Lung (tissue), 16 donors: ENCODE measurements around the gene TARBP2. TPM values are rescaled to one million over a fixed set of nuclear protein-coding genes. Genes with fewer than 3 reads are reported as not detected.

Source experiments
- ATAC-seq: fragments of 200-7000 bp; cut with Tn5 transposase; one replicate; pipeline ENCODE4 v1.9.1; 2020; ENCODE audit warnings: moderate number of reproducible peaks; ENCODE audit not compliant: insufficient read depth, low FRiP score
- DNase-seq, 3 donors: peaks; one replicate each; pipeline ENCODE4 v3.0.0-alpha.2; 2013 to 2017
- H3K27ac ChIP-seq, 2 donors: one replicate each; pipeline ENCODE4 v1.5.1; 2013; ENCODE audit warnings: mild to moderate bottlenecking in 2 of 2, moderate library complexity in 2 of 2, control low read depth in 1 of 2, inconsistent platforms in 1 of 2, low read depth in 1 of 2, low read length in 1 of 2
- H3K27me3 ChIP-seq, 3 donors: one replicate each; pipeline ENCODE4 v1.5.1; 2013; ENCODE audit warnings: low read length in 2 of 3; ENCODE audit not compliant: control insufficient read depth in 3 of 3, insufficient read depth in 3 of 3
- H3K36me3 ChIP-seq, 4 donors: one replicate each; pipeline ENCODE4 v1.5.1; 2013; ENCODE audit warnings: low read length in 4 of 4, mild to moderate bottlenecking in 1 of 4, moderate library complexity in 1 of 4; ENCODE audit not compliant: control insufficient read depth in 4 of 4, insufficient read depth in 4 of 4
- H3K4me1 ChIP-seq, 5 donors: one replicate each; pipeline ENCODE4 v1.5.1; 2013; ENCODE audit warnings: low read length in 5 of 5, mild to moderate bottlenecking in 2 of 5, moderate library complexity in 1 of 5; ENCODE audit not compliant: control insufficient read depth in 5 of 5, insufficient read depth in 5 of 5
- H3K4me3 ChIP-seq: one replicate; pipeline ENCODE4 v1.5.1; 2013; ENCODE audit warnings: mild to moderate bottlenecking, control low read depth, moderate library complexity
- H3K9ac ChIP-seq, 2 donors: one replicate each; pipeline ENCODE4 v1.5.1; 2013; ENCODE audit warnings: low read length in 2 of 2, control low read depth in 1 of 2; ENCODE audit not compliant: insufficient read depth in 1 of 2
- H3K9me3 ChIP-seq, 4 donors: one replicate each; pipeline ENCODE4 v1.5.1; 2013; ENCODE audit warnings: low read length in 3 of 4, mild to moderate bottlenecking in 1 of 4, moderate library complexity in 1 of 4; ENCODE audit not compliant: control insufficient read depth in 4 of 4, insufficient read depth in 3 of 4
- CTCF ChIP-seq: IDR thresholded peaks from 2 replicates; pipeline ENCODE4 v1.5.1; 2012; ENCODE audit warnings: mild to moderate bottlenecking; ENCODE audit errors: control extremely low read depth, extremely low read depth
- WGBS, 2 donors: extraction: QIAGEN DNeasy Blood & Tissue Kit; methylation state at CpG; one replicate each; pipeline ENCODE4 v1.1.7; 2013; 5-methylcytosine and 5-hydroxymethylcytosine counted together
- long read RNA-seq, 5 donors: transcript quantifications; one replicate each; lab custom pipeline, GENCODE V29; 2026
- polyA plus RNA-seq, 2 donors: library from polyadenylated mRNA; stranded (reverse); fragments of 200-250 nt; gene quantifications; one replicate each; pipeline ENCODE4 v1.2.1, GENCODE V29; 2013
- total RNA-seq, 2 donors: library from RNA; depleted of rRNA in 1 of 2; stranded (reverse); fragments of >200 nt in 1 of 2; gene quantifications; one replicate each; pipeline ENCODE4 v1.2.1, GENCODE V29; 2014 to 2021
- donor health status: control.
- donor health status: control.
- donor health status: Bipolar disorder and iron deficiency.
- donor health status: healthy.
- donor health status: DM: yes; HTN: yes; CAD: no.

The TARBP2 gene
- total RNA-seq, result 10 to 100 TPM; 32.6 to 41.3 TPM
- 10 to 100 TPM; 32.2 to 37.1 TPM for polyA plus RNA-seq
- long read RNA-seq, donor 1, transcript TARBP2-201 (9 exons, 1,867 nt), result major isoform, 8 of 14 reads
- long read RNA-seq, donor 1, partial matches to known transcripts, result 0 of 14 reads
- long read RNA-seq, donor 1, other reads (novel, unspliced or antisense), result 0 of 14 reads
- long read RNA-seq, donor 2, partial matches to known transcripts, result 0 of 5 reads
- long read RNA-seq, donor 2, other reads (novel, unspliced or antisense), result 0 of 5 reads
- long read RNA-seq, donor 3, partial matches to known transcripts, result 0 of 8 reads
- long read RNA-seq, donor 3, other reads (novel, unspliced or antisense), result 0 of 8 reads
- long read RNA-seq, donor 4, partial matches to known transcripts, result 5 of 7 reads
- long read RNA-seq, donor 4, other reads (novel, unspliced or antisense), result 0 of 7 reads
- long read RNA-seq, donor 5, partial matches to known transcripts, result 0 of 8 reads
- long read RNA-seq, donor 5, other reads (novel, unspliced or antisense), result 0 of 8 reads

- Histone ChIP-seq H3K36me3 (peaks cover 0 to 17% (median 8%) of the 10 kb centered on the region in 4 donors), H3K4me1 (peaks cover 5 to 50% (median 19%) of the 10 kb centered on the region in 5 donors), H3K9me3 (no peaks in the 10 kb centered on the region), H3K4me3 (peak within 1 kb of the TSS; percentile 63), H3K27me3 (no peaks in the 10 kb centered on the region), H3K27ac (peak within 1 kb of the TSS; percentile 97 to 99), H3K9ac (peak within 1 kb of the TSS; percentile 88 to 98)
- DNase-seq (peak; percentile 99 to 100 (median 100)), ATAC-seq (peak; percentile 89)
- 0% methylated on average over 70 to 74 of the region's 74 CpGs for WGBS, 2 donors
- TF ChIP-seq CTCF, result no peak
These were observed at the start of gene TARBP2 for GRCh38 chr12:53500776-53501614. TSS of gene TARBP2 (plus strand) at chr12:53501283. CDS start at chr12:53501409, 126 bp downstream.

- Histone ChIP-seq H3K4me1 (peaks cover 0 to 17% (median 12%) of the 10 kb centered on the region in 5 donors), H3K27ac (peak within 1 kb of the TSS; percentile 90 to 97), H3K4me3 (peak within 1 kb of the TSS; percentile 93), H3K9me3 (no peaks in the 10 kb centered on the region), H3K36me3 (peaks cover 18 to 27% (median 20%) of the 10 kb centered on the region in 4 donors), H3K27me3 (no peaks in the 10 kb centered on the region), H3K9ac (peak within 1 kb of the TSS; percentile 87 to 98)
- WGBS, 2 donors, result 0% methylated on average over 22 to 32 of the region's 32 CpGs
- peak; percentile 100 for DNase-seq
- ATAC-seq, result peak; percentile 97
- peak; percentile 92 for TF ChIP-seq CTCF
These were observed 49.4 kb upstream of the TARBP2 start, which contains the start of gene PCBP2 for GRCh38 chr12:53451661-53452158. TSS of gene PCBP2 (plus strand) at chr12:53452102. CDS start at chr12:53454801, 2,699 bp downstream.

- DNase-seq (peak; percentile 90 to 93 (median 92)), ATAC-seq (peak; percentile 61)
- Histone ChIP-seq H3K9ac (peak overlapping the region; percentile 87 to 98), H3K4me3 (peak overlapping the region; percentile 93), H3K27ac (peak overlapping the region; percentile 90 to 97), H3K27me3 (no peaks in the 10 kb centered on the region), H3K36me3 (peaks cover 24 to 34% (median 26%) of the 10 kb centered on the region in 4 donors), H3K4me1 (peaks cover 0 to 17% (median 12%) of the 10 kb centered on the region in 5 donors), H3K9me3 (no peaks in the 10 kb centered on the region)
- 0 to 1% methylated on average over 47 to 66 of the region's 82 CpGs for WGBS, 2 donors
- no peak for TF ChIP-seq CTCF
These were observed 48.7 kb upstream of the TARBP2 start for GRCh38 chr12:53452159-53453077.
